HepG2 (cell line): ENCODE data around the gene NFATC4. TPM values are rescaled to one million over a fixed set of nuclear protein-coding genes. Genes with fewer than 3 reads are reported as not detected.

Source experiments
- ERF ChIP-seq: IDR thresholded peaks from 2 replicates; pipeline ENCODE4 v1.6.1; 2018; ENCODE audit warnings: missing biosample characterization, missing genetic modification reagents
- FOXC1 ChIP-seq: sonication (generic); formaldehyde crosslinking; IDR thresholded peaks from 2 replicates; pipeline ENCODE4 v1.8.0; 2022; ENCODE audit warnings: mild to moderate bottlenecking, missing genetic modification reagents, borderline replicate concordance
- FOXK1 ChIP-seq: sonication (generic); formaldehyde crosslinking; IDR thresholded peaks from 2 replicates; pipeline ENCODE4 v1.4.0; 2020; ENCODE audit warnings: low read depth, missing genetic modification reagents, borderline replicate concordance
- FOXP1 ChIP-seq, 2 experiments: fragments of 450-650 bp in 1 of 2; IDR thresholded peaks; 2 replicates each; pipeline ENCODE4 v1.6.1; 2017 to 2018; ENCODE audit warnings: antibody characterized with exemption in 1 of 2
- GATAD2A ChIP-seq: IDR thresholded peaks from 2 replicates; pipeline ENCODE4 v1.6.1; 2016
- HNF4A ChIP-seq: sonication (generic); formaldehyde crosslinking; IDR thresholded peaks from 2 replicates; pipeline ENCODE4 v1.4.0; 2020; ENCODE audit warnings: missing genetic modification reagents
- JDP2 ChIP-seq: sonication (generic); formaldehyde crosslinking; IDR thresholded peaks from 2 replicates; pipeline ENCODE4 v1.8.1; 2022; ENCODE audit warnings: missing genetic modification reagents, borderline replicate concordance
- KDM4B ChIP-seq: sonication (generic); formaldehyde crosslinking; IDR thresholded peaks from 2 replicates; pipeline ENCODE4 v1.4.0; 2020; ENCODE audit warnings: missing genetic modification reagents
- LCORL ChIP-seq, 2 experiments: fragments of 450-650 bp in 1 of 2; sonication (generic) in 1 of 2; formaldehyde crosslinking in 1 of 2; IDR thresholded peaks; 2 replicates each; pipeline versions ENCODE4 v1.5.0 to v1.6.1; 2017 to 2020; ENCODE audit warnings: antibody characterized with exemption in 1 of 2, missing genetic modification reagents in 1 of 2
- NR2F6 ChIP-seq, 2 experiments: IDR thresholded peaks; 2 replicates each; pipeline ENCODE4 v1.6.1; 2016; ENCODE audit warnings: antibody characterized with exemption in 1 of 2, mild to moderate bottlenecking in 1 of 2
- PRPF4 ChIP-seq: fragments of 200-400 bp; formaldehyde crosslinking; IDR thresholded peaks from 2 replicates; pipeline ENCODE4 v1.6.1; 2016; ENCODE audit warnings: low read length, low read depth; ENCODE audit not compliant: poor library complexity, severe bottlenecking
- RAD21 ChIP-seq: fragments of 450-650 bp; formaldehyde crosslinking; IDR thresholded peaks from 2 replicates; pipeline ENCODE4 v1.5.0; 2020; ENCODE audit warnings: mild to moderate bottlenecking
- RERE ChIP-seq: IDR thresholded peaks from 2 replicates; pipeline ENCODE4 v1.6.1; 2016; ENCODE audit warnings: low read depth, missing genetic modification reagents, missing compliant biosample characterization
- ZNF205 ChIP-seq: IDR thresholded peaks from 2 replicates; pipeline ENCODE4 v1.6.1; 2018; ENCODE audit warnings: missing biosample characterization, missing genetic modification reagents
- ZNF549 ChIP-seq: sonication (generic); formaldehyde crosslinking; IDR thresholded peaks from 2 replicates; pipeline ENCODE4 v1.5.0; 2020; ENCODE audit warnings: missing genetic modification reagents
- ZNF839 ChIP-seq: sonication (generic); formaldehyde crosslinking; IDR thresholded peaks from 2 replicates; pipeline ENCODE4 v1.4.0; 2020; ENCODE audit warnings: missing genetic modification reagents, mild to moderate bottlenecking, borderline replicate concordance
- polyA plus RNA-seq, 8 experiments: library from polyadenylated mRNA; depleted of rRNA in 3 of 8; stranded (reverse) in 7 of 8; unstranded in 1 of 8; fragments of >200 nt; fragmentation: Illumina TruSeq in 4 of 8; extraction: Trizol in 4 of 8; gene quantifications; 2 replicates each; pipeline versions ENCODE4 v1.2.1 to v1.2.3, GENCODE V29; 2011 to 2016; ENCODE audit warnings: low read depth in 4 of 8, missing spikeins in 1 of 8, mixed read lengths in 1 of 8; ENCODE audit not compliant: insufficient read depth in 1 of 8
- total RNA-seq, 5 experiments: library from RNA; depleted of rRNA; stranded (reverse); fragments of >200 nt; fragmentation: Illumina TruSeq; extraction: Trizol; gene quantifications; 2 replicates each; pipeline ENCODE4 v1.2.3, GENCODE V29; 2016; ENCODE audit warnings: low read depth in 1 of 5
- TF ChIP-seq, protein P1 (sequence below): sonication (generic); formaldehyde crosslinking; IDR thresholded peaks from 2 replicates; pipeline ENCODE4 v1.9.0; 2021; ENCODE audit warnings: mild to moderate bottlenecking, missing genetic modification reagents

NFATC4 gene
- total and polyA plus RNA-seq, 2 of the 13 experiments (the other 11 are each of a cell fraction or from before 2014, with no cell fraction given) = 0.04 to 0.15 TPM

- no peak for TF ChIP-seq FOXP1 (IDR thresholded peaks at IDR 0.05)
- TF ChIP-seq FOXP1 (CRISPR knock-in tag; IDR thresholded peaks at IDR 0.05) = peak; percentile 46; the same call in 1 of the 2 replicates
- peak; percentile 61; the same call in 1 of the 2 replicates for TF ChIP-seq FOXK1 (CRISPR knock-in tag)
- TF ChIP-seq ERF (CRISPR knock-in tag) = peak; percentile 66; the same call in 1 of the 2 replicates
- TF ChIP-seq GATAD2A (CRISPR knock-in tag) = peak; percentile 47
- TF ChIP-seq JDP2 = no peak
- no peak for TF ChIP-seq ZNF549 (CRISPR knock-in tag)
- TF ChIP-seq HNF4A = peak; percentile 86
- TF ChIP-seq RERE (CRISPR knock-in tag) = no peak
- TF ChIP-seq NR2F6 (IDR thresholded peaks at IDR 0.05) = 0 out of 2 replicates have a peak, but pooled peaks have one; percentile 21
- peak; percentile 31; the same call in 1 of the 2 replicates for TF ChIP-seq NR2F6 (CRISPR knock-in tag; IDR thresholded peaks at IDR 0.05)
- no peak for TF ChIP-seq ZNF839 (CRISPR knock-in tag)
- TF ChIP-seq PRPF4 = peak; percentile 68
- TF ChIP-seq RAD21 (CRISPR knock-in tag) = no peak
- TF ChIP-seq LCORL (IDR thresholded peaks at IDR 0.05) = no peak
- TF ChIP-seq LCORL (CRISPR knock-in tag; IDR thresholded peaks at IDR 0.05) = peak; percentile 61; the same call in 1 of the 2 replicates
- no peak for TF ChIP-seq KDM4B
- TF ChIP-seq, protein P1, sequence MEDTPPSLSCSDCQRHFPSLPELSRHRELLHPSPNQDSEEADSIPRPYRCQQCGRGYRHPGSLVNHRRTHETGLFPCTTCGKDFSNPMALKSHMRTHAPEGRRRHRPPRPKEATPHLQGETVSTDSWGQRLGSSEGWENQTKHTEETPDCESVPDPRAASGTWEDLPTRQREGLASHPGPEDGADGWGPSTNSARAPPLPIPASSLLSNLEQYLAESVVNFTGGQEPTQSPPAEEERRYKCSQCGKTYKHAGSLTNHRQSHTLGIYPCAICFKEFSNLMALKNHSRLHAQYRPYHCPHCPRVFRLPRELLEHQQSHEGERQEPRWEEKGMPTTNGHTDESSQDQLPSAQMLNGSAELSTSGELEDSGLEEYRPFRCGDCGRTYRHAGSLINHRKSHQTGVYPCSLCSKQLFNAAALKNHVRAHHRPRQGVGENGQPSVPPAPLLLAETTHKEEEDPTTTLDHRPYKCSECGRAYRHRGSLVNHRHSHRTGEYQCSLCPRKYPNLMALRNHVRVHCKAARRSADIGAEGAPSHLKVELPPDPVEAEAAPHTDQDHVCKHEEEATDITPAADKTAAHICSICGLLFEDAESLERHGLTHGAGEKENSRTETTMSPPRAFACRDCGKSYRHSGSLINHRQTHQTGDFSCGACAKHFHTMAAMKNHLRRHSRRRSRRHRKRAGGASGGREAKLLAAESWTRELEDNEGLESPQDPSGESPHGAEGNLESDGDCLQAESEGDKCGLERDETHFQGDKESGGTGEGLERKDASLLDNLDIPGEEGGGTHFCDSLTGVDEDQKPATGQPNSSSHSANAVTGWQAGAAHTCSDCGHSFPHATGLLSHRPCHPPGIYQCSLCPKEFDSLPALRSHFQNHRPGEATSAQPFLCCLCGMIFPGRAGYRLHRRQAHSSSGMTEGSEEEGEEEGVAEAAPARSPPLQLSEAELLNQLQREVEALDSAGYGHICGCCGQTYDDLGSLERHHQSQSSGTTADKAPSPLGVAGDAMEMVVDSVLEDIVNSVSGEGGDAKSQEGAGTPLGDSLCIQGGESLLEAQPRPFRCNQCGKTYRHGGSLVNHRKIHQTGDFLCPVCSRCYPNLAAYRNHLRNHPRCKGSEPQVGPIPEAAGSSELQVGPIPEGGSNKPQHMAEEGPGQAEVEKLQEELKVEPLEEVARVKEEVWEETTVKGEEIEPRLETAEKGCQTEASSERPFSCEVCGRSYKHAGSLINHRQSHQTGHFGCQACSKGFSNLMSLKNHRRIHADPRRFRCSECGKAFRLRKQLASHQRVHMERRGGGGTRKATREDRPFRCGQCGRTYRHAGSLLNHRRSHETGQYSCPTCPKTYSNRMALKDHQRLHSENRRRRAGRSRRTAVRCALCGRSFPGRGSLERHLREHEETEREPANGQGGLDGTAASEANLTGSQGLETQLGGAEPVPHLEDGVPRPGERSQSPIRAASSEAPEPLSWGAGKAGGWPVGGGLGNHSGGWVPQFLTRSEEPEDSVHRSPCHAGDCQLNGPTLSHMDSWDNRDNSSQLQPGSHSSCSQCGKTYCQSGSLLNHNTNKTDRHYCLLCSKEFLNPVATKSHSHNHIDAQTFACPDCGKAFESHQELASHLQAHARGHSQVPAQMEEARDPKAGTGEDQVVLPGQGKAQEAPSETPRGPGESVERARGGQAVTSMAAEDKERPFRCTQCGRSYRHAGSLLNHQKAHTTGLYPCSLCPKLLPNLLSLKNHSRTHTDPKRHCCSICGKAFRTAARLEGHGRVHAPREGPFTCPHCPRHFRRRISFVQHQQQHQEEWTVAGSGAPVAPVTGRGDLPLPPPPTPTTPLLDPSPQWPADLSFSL = no peak
- 0 out of 2 replicates have a peak, but pooled peaks have one; percentile 15 for TF ChIP-seq FOXC1 (CRISPR knock-in tag)
- TF ChIP-seq ZNF205 (CRISPR knock-in tag) = peak; percentile 37; the same call in 1 of the 2 replicates
These were observed 24.0 kb upstream of the NFATC4 start (continued) for GRCh38 chr14:24343795-24344660.
